ENCODE data around the gene GOLGA8T.
"Not testable (repeated sequence)": the region's sequence is repeated elsewhere in the genome, so short reads cannot be mapped to it uniquely, and the experiment has no call there.

DNA sequence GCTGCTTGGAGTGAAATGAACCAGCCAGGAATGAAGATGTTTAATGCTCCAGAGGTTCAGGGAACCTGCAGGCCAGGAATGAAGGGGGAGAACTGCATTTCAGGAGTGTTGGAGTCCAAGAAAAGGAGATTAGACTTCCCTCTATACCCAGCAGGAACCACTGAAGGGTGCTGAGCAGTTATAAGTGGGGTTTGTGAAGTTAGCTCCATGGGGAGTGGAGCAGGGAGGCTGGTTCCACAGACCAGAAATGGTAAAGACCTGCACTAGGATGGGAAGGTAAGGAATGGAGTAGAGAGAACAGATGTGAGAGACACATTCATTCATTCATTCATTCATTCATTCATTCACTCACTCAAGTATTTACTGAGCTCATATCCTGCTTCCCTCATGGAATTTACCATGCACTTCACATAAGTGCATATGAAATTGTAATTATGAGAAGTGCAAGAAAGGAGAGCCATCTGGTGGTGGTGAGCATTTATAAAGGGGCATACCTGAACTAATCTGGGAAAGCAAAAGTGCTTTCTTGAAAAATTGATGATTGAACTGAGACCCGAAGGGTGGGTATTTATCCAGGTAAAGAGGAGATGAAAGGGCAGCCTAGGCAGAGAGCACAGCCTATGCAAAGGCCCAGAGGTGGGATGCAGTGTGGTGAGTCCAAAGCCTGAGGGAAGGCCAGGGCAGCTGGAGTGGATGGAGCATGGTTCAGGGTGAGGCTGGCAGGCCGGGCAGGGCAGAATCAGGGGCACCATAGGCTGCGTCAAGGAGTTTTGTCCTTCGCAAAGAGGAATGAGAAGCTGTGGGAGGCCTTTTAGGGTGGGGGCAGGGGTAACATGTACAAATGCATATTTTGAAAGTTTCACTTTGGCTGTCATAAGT, 27.9 kb downstream of the GOLGA8T start:
- TF ChIP-seq, protein P1, sequence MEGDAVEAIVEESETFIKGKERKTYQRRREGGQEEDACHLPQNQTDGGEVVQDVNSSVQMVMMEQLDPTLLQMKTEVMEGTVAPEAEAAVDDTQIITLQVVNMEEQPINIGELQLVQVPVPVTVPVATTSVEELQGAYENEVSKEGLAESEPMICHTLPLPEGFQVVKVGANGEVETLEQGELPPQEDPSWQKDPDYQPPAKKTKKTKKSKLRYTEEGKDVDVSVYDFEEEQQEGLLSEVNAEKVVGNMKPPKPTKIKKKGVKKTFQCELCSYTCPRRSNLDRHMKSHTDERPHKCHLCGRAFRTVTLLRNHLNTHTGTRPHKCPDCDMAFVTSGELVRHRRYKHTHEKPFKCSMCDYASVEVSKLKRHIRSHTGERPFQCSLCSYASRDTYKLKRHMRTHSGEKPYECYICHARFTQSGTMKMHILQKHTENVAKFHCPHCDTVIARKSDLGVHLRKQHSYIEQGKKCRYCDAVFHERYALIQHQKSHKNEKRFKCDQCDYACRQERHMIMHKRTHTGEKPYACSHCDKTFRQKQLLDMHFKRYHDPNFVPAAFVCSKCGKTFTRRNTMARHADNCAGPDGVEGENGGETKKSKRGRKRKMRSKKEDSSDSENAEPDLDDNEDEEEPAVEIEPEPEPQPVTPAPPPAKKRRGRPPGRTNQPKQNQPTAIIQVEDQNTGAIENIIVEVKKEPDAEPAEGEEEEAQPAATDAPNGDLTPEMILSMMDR (IDR thresholded peaks at IDR 0.05), result not testable (repeated sequence)
- not testable (repeated sequence) for TF ChIP-seq POLR2AphosphoS5 (IDR thresholded peaks at IDR 0.05); POLR2A (IDR thresholded peaks at IDR 0.05; ENCODE audit: low read depth)

Data from esophagus muscularis mucosa (tissue), 3 donors.